Measurements from ENCODE around the gene TEKTIP1.
A peak's percentile ranks its signal among the peaks of the same experiment; 100 is the strongest.
"Not testable (repeated sequence)": the region's sequence is repeated elsewhere in the genome, so short reads cannot be mapped to it uniquely, and the experiment has no call there.

TEKTIP1 gene

DNA sequence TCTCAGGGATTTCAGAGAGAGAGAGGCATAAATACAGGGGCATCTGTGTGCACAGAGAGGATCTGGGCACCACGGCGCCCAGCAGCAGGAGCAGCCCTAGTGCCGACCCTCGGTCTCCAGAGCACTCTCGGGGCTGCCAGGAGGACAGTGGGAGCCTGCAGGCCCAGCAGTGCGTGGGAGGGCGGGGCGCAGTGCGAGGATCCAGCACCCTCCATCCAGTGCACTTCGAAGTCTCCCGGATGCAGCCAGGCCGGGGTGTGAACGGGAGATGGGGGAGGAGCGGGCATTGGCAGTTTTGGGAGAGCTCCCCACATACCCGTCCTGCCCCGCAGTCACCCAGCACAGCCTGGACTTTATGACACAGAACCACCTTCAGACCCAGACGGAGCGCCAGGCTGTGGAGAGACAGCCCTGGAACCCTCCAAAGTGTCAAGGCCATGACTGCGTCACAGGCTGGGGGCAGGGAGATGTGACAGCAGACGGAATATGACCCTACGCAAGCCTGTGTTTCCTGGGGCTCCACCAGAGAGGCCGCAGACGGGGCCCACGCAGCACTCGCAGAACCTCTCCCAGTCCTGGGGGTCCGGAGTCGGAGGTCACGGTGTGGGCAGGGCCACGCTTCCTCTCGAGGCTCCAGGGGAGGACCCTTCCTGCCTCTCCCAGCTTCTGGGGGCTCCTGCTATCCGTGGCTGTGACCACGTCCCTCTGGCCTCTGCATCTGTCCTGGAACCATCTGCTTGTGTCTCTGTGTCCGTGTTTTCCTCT lies 14.7 kb upstream of the TEKTIP1 start:
- H3K4me3 ChIP-seq (ENCODE audit: low read depth, low read length) = no peak overlapping the region
- DNase-seq (ENCODE audit: low read depth) = no peak
- in situ Hi-C loops (cut with HindIII; ENCODE audit: low sequenced_read_pairs) = no loop called here
- no peak for TF ChIP-seq CTCF (IDR thresholded peaks at IDR 0.05; ENCODE audit: low read depth, low read length, missing control alignments)

GRCh38 chr19:3524904-3525451 lies 14.0 kb upstream of the TEKTIP1 start:
- H3K4me3 ChIP-seq (ENCODE audit: low read depth, low read length) = no peak overlapping the region
- in situ Hi-C loops (cut with HindIII; ENCODE audit: low sequenced_read_pairs) = no loop called here
- no peak for TF ChIP-seq CTCF (IDR thresholded peaks at IDR 0.05; ENCODE audit: low read depth, low read length, missing control alignments)
- DNase-seq (ENCODE audit: low read depth) = no peak

GRCh38 chr19:3526507-3527237 lies 12.3 kb upstream of the TEKTIP1 start:
- in situ Hi-C loops (cut with HindIII; ENCODE audit: low sequenced_read_pairs) = no loop called here
- DNase-seq (ENCODE audit: low read depth) = no peak
- no peak overlapping the region for H3K4me3 ChIP-seq (ENCODE audit: low read depth, low read length)
- TF ChIP-seq CTCF (IDR thresholded peaks at IDR 0.05; ENCODE audit: low read depth, low read length, missing control alignments) = peak; percentile 18

- H3K4me3 ChIP-seq (ENCODE audit: low read depth, low read length) = no peak overlapping the region
- TF ChIP-seq CTCF (IDR thresholded peaks at IDR 0.05; ENCODE audit: low read depth, low read length, missing control alignments) = no peak
- in situ Hi-C loops (cut with HindIII; ENCODE audit: low sequenced_read_pairs) = no loop called here
- DNase-seq (ENCODE audit: low read depth) = no peak
Measured at GRCh38 chr19:3527238-3527910, 11.6 kb upstream of the TEKTIP1 start.

DNA sequence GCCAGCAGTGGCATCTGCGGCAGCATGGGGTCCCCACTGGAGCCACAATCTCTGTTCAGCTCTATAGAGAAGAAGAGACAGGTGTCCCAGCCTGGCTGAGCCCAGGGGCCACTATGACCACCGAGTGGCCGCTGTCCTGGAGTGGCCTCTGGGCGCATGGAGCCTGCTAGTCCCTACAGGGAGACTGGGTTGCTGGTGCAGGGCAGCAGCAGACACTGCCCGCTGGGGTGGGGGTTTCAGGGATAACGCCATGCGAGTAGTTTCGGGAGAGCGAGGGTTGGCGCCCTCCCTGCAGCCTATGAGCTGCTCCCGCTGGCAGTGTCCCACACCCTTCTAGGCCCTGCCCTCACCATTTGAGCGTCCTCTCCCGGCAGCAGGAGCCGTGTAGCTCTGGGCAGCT lies 10.9 kb upstream of the TEKTIP1 start:
- TF ChIP-seq CTCF (IDR thresholded peaks at IDR 0.05; ENCODE audit: low read depth, low read length, missing control alignments) = no peak
- in situ Hi-C loops (cut with HindIII; ENCODE audit: low sequenced_read_pairs) = no loop called here
- DNase-seq (ENCODE audit: low read depth) = no peak

GRCh38 chr19:3528539-3529211 lies 10.3 kb upstream of the TEKTIP1 start:
- in situ Hi-C loops (cut with HindIII; ENCODE audit: low sequenced_read_pairs) = no loop called here
- TF ChIP-seq CTCF (IDR thresholded peaks at IDR 0.05; ENCODE audit: low read depth, low read length, missing control alignments) = no peak
- no peak for DNase-seq (ENCODE audit: low read depth)
- no peak overlapping the region for H3K4me3 ChIP-seq (ENCODE audit: low read depth, low read length)

More for the DNA sequence above, 10.9 kb upstream of the TEKTIP1 start:
- H3K4me3 ChIP-seq (ENCODE audit: low read depth, low read length) = no peak overlapping the region

- DNase-seq (ENCODE audit: low read depth); H3K4me3 ChIP-seq (ENCODE audit: low read depth, low read length); in situ Hi-C loops (cut with HindIII; ENCODE audit: low sequenced_read_pairs): not testable (repeated sequence)
Measured at GRCh38 chr19:3529299-3529698, 9.7 kb upstream of the TEKTIP1 start.

All from astrocyte of the cerebellum (primary cell).